Natural killer cell treated with Interleukin-12 subunit alpha and Interleukin-12 subunit beta and Interleukin-15 and Interleukin-18, amount 100 ng/mL, for 72 hours (primary cell): ENCODE results near the gene MBNL2. TPM values are rescaled to one million over a fixed set of nuclear protein-coding genes. Genes with fewer than 3 reads are reported as not detected.

Source experiments
- ATAC-seq, 2 donors: fragments of 150-1000 bp; cut with Tn5 transposase in 1 of 2; sonication (Bioruptor Pico), chemical (Tn5 transposase) in 1 of 2; 2 replicates each; pipeline ENCODE4 v1.10.0; 2021
- DNase-seq: peaks from one replicate; pipeline ENCODE4 v3.0.0; 2022; ENCODE audit warnings: low spot score
- H3K27ac Mint-ChIP-seq, 2 donors: 1 replicate in 1 of 2; 2 replicates in 1 of 2; pipeline ENCODE4 v1.8.0; 2022; ENCODE audit warnings: mixed read lengths in 2 of 2, mild to moderate bottlenecking in 1 of 2, moderate library complexity in 1 of 2
- H3K27me3 Mint-ChIP-seq, 2 donors: 1 replicate in 1 of 2; 2 replicates in 1 of 2; pipeline ENCODE4 v1.8.0; 2022; ENCODE audit warnings: mixed read lengths in 2 of 2
- H3K36me3 Mint-ChIP-seq: one replicate; pipeline ENCODE4 v1.8.0; 2022; ENCODE audit warnings: mixed read lengths
- H3K4me1 Mint-ChIP-seq, 2 donors: 1 replicate in 1 of 2; 2 replicates in 1 of 2; pipeline ENCODE4 v1.8.0; 2022; ENCODE audit warnings: low read depth in 2 of 2, mixed read lengths in 2 of 2, mild to moderate bottlenecking in 1 of 2
- H3K4me3 Mint-ChIP-seq: one replicate; pipeline ENCODE4 v1.8.0; 2022; ENCODE audit warnings: mixed read lengths
- H3K9me3 Mint-ChIP-seq: 2 replicates; pipeline ENCODE4 v1.8.0; 2022; ENCODE audit warnings: mixed read lengths
- total RNA-seq, 2 donors: library from RNA; stranded (reverse); gene quantifications; one replicate each; pipeline ENCODE4 v1.2.3, GENCODE V29; 2022

MBNL2 gene
- total RNA-seq, 2 donors from 2014 or later: 13.0 to 15.6 TPM

GRCh38 chr13:97285221-97285955 lies 63.3 kb downstream of the MBNL2 start:
- Mint-ChIP-seq H3K27ac (no peak overlapping the region), H3K36me3 (no peaks in the 10 kb centered on the region), H3K9me3 (no peaks in the 10 kb centered on the region), H3K4me3 (no peak overlapping the region), H3K4me1 (peaks cover 29 to 35% of the 10 kb centered on the region in 2 donors), H3K27me3 (no peaks in the 10 kb centered on the region)
- ATAC-seq: no peak
- no peak for DNase-seq

DNA sequence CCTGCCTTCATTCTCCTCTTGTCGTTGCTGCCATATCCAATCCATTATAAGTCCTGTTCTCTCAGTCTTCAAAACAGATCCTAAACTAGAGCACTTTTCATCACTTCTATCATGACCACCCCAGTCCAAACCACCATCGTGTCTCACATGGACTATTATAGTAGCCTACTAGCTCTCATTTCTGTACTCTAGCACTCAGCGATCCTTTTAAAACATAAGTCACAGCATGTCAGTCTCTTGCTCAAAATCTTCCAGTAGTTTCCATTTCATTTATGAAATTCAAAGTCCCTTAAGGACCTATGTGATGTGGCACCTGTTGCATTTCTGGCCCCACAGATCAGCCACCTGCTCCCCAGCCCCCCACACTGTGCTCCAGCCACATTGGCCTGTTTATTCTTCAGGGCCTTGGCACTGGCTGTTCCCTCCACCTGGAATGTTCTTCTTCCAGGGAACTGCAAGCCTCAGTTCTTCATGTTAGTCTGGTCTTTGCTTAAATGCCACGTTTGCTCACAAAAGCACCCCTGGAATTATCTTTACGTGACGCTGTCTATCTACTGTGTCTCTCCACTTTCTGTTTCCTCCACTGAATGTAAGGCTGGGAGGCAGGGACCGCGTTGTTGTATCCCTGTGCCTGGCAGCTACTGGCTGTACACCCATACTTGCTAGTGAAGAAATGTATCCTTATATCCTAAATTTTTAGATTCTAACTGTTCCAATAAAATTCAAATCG lies 64.3 kb downstream of the MBNL2 start:
- no peak for DNase-seq
- no peaks in the 10 kb centered on the region for H3K36me3 Mint-ChIP-seq
- H3K27ac Mint-ChIP-seq: no peak overlapping the region
- no peak for ATAC-seq
- H3K4me1 Mint-ChIP-seq: peaks cover 27 to 36% of the 10 kb centered on the region in 2 donors
- H3K27me3 Mint-ChIP-seq: no peaks in the 10 kb centered on the region
- no peak overlapping the region for H3K4me3 Mint-ChIP-seq
- no peaks in the 10 kb centered on the region for H3K9me3 Mint-ChIP-seq

DNA sequence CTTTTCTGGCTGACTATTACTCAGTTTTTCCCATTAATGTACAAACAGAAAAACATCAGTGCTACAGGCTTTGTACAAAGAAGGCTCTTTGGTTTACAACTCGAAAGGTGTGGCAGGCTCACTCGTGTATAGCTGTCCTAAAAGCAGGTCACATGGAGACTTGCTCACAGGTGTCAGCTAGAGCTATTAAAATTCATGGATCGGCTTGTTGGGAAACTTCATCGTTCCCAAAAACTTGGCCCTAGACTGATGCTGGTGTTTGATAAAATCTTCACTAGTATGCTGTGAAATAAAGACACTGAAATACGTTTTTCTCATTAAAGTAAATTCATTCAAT lies 64.9 kb downstream of the MBNL2 start:
- Mint-ChIP-seq H3K27ac (no peak overlapping the region), H3K4me3 (no peak overlapping the region)
- no peak for ATAC-seq

DNA sequence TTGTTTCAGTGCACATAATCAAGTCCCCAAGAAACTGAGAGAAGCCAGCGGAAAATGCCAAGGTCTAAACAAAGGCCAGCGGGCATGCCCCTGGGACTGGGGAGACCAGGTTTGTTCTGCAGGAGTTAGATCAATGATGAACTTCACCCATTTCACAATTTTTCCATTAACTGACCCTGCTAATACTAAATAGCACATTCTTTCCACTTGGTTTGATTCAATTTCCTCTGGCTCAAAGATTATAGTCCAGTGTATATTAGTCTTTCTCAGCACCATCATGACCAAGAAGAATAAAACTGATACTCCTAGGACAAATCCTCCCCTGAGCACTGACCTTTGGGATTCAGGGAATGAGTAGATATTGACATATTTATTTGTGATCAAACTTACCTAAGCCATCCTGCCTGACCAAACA lies 66.4 kb downstream of the MBNL2 start:
- Mint-ChIP-seq H3K4me3 (no peak overlapping the region), H3K36me3 (no peaks in the 10 kb centered on the region), H3K27me3 (no peaks in the 10 kb centered on the region), H3K4me1 (peaks cover 19 to 26% of the 10 kb centered on the region in 2 donors), H3K9me3 (no peaks in the 10 kb centered on the region), H3K27ac (no peak overlapping the region)
- no peak for DNase-seq
- no peak for ATAC-seq

More for the DNA sequence above, 64.9 kb downstream of the MBNL2 start:
- H3K27me3 Mint-ChIP-seq: no peaks in the 10 kb centered on the region
- DNase-seq: no peak
- H3K9me3 Mint-ChIP-seq: no peaks in the 10 kb centered on the region
- peaks cover 27 to 36% of the 10 kb centered on the region in 2 donors for H3K4me1 Mint-ChIP-seq
- H3K36me3 Mint-ChIP-seq: no peaks in the 10 kb centered on the region

DNA sequence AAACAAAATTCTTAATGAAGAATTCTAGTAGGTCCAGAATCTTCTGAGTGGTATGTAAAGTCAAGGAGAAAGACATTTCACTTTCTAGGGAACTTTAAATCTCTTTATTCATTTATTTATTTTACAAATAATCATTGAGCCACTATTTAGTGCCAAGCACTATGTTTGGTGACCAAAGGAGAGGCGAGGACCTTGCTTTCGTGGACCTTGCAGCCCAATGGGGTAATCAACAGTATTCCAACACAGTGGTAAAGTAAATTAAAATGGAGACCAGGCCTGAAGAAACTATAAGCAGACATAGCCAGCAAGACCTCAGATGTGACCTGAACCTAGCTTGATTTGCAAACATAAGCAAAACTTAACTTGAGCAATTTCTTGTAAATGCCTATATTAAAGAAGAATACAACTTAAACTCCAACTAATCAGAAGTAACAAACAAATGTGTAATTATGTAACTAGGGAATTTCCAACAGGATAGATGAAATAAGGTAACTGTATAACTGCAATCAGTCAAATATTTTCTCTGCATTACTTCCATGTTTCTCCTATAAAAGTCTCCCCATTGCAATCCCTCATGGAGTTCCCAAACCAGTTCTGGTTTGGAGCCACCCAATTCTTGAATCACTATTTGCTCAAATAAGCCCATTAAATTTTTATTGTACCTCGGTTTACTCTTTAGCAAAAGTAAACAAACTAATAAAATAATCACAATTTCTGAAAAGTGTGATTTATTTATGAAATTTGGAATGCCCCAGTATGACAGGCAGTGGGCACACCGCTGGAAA lies 67.6 kb downstream of the MBNL2 start:
- no peak for ATAC-seq
- H3K27ac Mint-ChIP-seq: peak overlapping the region in 1 of 2 donors; percentile 67
- H3K9me3 Mint-ChIP-seq: no peaks in the 10 kb centered on the region
- peaks cover 16 to 23% of the 10 kb centered on the region in 2 donors for H3K4me1 Mint-ChIP-seq
- no peak overlapping the region for H3K4me3 Mint-ChIP-seq
- H3K36me3 Mint-ChIP-seq: no peaks in the 10 kb centered on the region
- no peaks in the 10 kb centered on the region for H3K27me3 Mint-ChIP-seq
- DNase-seq: no peak

DNA sequence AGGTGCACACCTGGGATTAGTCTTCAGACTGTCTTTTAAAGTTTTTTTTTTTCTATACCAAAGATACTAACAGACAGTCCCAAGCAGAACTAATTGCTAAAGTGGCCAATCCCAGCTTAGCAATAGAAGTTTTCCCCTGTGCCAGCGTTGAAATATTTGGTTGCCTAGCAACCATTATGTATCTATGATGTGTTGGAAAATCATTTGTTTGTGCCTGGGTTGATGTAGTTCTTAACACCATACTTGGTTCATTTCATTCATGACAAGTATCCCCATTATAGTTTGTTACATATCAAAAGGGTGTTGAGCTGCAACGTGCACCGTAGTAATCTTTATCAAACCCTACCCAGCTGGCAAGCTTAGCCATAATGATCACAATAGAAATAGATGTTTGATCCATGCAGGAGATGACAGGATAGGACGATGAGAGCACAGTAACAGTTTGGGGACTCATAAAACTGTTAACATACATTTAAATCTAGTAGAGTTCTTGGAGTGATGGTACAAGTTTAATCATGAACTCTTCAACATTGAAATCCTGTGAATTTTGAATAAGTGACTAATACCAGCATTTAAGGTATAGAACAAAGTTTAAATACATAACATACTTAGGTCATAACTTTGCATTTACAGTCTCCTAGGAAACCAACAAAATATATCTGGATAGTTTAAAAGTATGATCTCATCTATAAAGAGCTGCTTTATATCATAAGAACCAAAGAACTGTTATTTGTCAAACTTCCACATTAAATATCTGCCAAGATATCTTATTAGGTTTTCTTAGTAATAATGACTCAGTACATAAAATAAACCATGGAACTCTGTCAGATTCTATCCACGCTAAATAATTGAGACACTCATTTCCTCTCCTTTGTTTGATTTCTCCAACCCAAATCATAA lies 73.4 kb downstream of the MBNL2 start:
- H3K27ac Mint-ChIP-seq: no peak overlapping the region
- ATAC-seq (no peak), DNase-seq (no peak)
- no peak overlapping the region for H3K4me3 Mint-ChIP-seq
- no peaks in the 10 kb centered on the region for H3K36me3 Mint-ChIP-seq
- no peaks in the 10 kb centered on the region for H3K9me3 Mint-ChIP-seq
- no peaks in the 10 kb centered on the region for H3K27me3 Mint-ChIP-seq
- peaks cover 20 to 27% of the 10 kb centered on the region in 2 donors for H3K4me1 Mint-ChIP-seq

GRCh38 chr13:97296740-97297139 lies 74.6 kb downstream of the MBNL2 start:
- DNase-seq (no peak), ATAC-seq (no peak)
- Mint-ChIP-seq H3K36me3 (no peaks in the 10 kb centered on the region), H3K27ac (no peak overlapping the region), H3K9me3 (no peaks in the 10 kb centered on the region), H3K4me1 (peaks cover 14 to 22% of the 10 kb centered on the region in 2 donors), H3K4me3 (no peak overlapping the region), H3K27me3 (no peaks in the 10 kb centered on the region)

DNA sequence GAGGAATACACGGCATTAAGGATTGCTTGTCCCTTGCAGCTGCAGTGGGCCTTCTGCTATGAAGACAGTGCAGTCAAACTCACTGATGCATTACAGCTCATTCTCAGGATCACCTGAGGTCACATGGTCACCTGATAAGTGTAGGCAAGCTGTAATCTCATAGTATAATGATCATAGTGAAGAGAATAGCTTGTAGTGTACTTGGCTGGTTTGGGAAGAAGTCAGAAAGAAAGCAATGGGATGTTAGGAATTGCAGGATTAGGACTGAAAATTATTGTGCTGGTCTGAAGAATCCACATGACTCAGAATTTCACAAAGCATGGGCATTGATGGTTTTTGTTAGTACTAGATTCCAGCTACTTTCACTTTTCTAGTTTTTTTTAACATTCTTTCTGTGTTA lies 76.7 kb downstream of the MBNL2 start:
- DNase-seq (no peak), ATAC-seq (no peak)
- H3K36me3 Mint-ChIP-seq: no peaks in the 10 kb centered on the region
- H3K27ac Mint-ChIP-seq: no peak overlapping the region
- no peak overlapping the region for H3K4me3 Mint-ChIP-seq
- no peaks in the 10 kb centered on the region for H3K9me3 Mint-ChIP-seq
- H3K27me3 Mint-ChIP-seq: no peaks in the 10 kb centered on the region
- H3K4me1 Mint-ChIP-seq: peaks cover 14 to 22% of the 10 kb centered on the region in 2 donors

DNA sequence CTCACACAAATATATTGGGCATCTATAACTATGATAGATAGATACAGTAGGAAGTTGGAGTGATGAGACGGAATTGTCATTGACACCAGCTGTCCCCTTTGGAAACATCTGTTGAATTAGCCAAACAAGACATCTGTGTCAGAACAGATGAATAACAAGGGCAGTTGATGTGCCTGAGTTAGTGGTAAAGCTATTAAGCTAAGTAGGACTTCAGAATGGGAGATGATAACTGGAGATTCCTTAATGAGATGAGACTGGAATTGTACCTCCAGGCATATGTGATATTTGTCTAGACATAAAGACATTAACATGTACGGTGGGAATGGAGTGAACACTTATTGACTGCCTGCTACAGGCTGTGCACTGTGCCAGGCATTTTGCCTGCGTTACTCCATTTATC lies 78.7 kb downstream of the MBNL2 start:
- peaks cover 14 to 19% of the 10 kb centered on the region in 2 donors for H3K4me1 Mint-ChIP-seq
- H3K9me3 Mint-ChIP-seq: no peaks in the 10 kb centered on the region
- no peaks in the 10 kb centered on the region for H3K36me3 Mint-ChIP-seq
- no peak overlapping the region for H3K4me3 Mint-ChIP-seq
- no peaks in the 10 kb centered on the region for H3K27me3 Mint-ChIP-seq
- no peak overlapping the region for H3K27ac Mint-ChIP-seq
- DNase-seq (no peak), ATAC-seq (no peak)

DNA sequence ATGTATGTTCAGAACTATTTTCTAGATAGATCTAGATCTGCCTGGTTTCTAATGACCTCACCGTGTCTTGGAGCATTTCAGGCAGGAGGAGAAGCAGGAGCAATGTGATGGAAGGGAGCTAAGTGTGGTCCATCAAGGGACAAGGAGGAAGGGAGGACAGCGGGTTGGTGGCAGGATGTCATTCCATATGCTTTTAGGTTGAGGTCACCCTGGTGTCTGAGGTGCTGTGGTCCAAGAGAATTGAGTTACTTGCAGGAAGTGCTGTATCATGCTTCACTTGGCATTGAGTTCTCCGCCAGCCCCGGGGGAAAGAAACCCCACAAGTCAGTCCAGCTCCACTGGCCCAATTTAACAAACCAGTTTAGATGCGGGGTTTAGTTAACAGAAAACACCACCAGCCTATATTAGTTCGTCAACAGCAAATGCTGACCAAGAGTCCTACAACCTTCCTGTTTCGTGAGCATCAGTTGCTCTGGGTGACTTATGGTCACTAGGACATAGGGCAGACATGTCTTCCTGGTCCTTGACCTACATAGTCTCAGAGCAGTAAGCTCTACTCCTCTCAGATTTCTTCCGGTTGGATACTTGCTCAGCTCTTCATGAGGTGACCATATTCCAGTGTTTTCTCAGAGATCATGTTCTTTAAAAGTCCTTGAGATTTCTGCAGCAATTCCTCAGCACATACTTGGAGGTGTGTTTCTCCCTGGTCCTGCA lies 79.4 kb downstream of the MBNL2 start:
- Mint-ChIP-seq H3K27me3 (no peaks in the 10 kb centered on the region), H3K4me3 (no peak overlapping the region), H3K27ac (no peak overlapping the region), H3K4me1 (peaks cover 20 to 23% of the 10 kb centered on the region in 2 donors), H3K9me3 (no peaks in the 10 kb centered on the region), H3K36me3 (no peaks in the 10 kb centered on the region)
- no peak for ATAC-seq
- DNase-seq: no peak

GRCh38 chr13:97302611-97303010 lies 80.5 kb downstream of the MBNL2 start:
- ATAC-seq (no peak), DNase-seq (no peak)
- H3K27ac Mint-ChIP-seq: no peak overlapping the region
- peaks cover 15 to 16% of the 10 kb centered on the region in 2 donors for H3K4me1 Mint-ChIP-seq
- H3K36me3 Mint-ChIP-seq: no peaks in the 10 kb centered on the region
- no peaks in the 10 kb centered on the region for H3K9me3 Mint-ChIP-seq
- no peak overlapping the region for H3K4me3 Mint-ChIP-seq
- no peaks in the 10 kb centered on the region for H3K27me3 Mint-ChIP-seq

- ATAC-seq: no peak
- no peaks in the 10 kb centered on the region for H3K36me3 Mint-ChIP-seq
- H3K9me3 Mint-ChIP-seq: no peaks in the 10 kb centered on the region
- DNase-seq: no peak
- H3K27ac Mint-ChIP-seq: no peak overlapping the region
- H3K27me3 Mint-ChIP-seq: no peaks in the 10 kb centered on the region
- H3K4me1 Mint-ChIP-seq: peaks cover 7 to 19% of the 10 kb centered on the region in 2 donors
- H3K4me3 Mint-ChIP-seq: no peak overlapping the region
These were observed 84.0 kb downstream of the MBNL2 start for GRCh38 chr13:97306106-97306505.

DNA sequence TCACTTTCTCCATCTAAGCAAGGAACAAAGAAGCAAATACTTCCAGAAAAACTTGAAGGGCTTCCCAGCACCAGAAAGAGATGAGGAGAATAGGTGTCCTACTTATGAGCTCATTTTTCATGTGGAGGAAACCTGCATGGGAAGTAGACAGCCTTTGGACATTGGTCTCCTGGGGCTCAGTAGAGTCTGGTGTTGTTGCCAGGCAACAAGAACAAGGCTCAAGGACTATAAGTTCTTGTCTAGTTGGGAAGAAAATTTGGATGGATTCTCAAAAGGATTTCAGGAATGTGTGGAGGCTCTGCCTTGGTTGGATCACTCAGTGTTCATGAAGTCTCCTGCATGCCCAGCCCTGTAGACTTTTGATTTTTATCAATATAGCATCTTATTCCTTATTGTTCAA lies 84.5 kb downstream of the MBNL2 start:
- Mint-ChIP-seq H3K36me3 (no peaks in the 10 kb centered on the region), H3K27me3 (no peaks in the 10 kb centered on the region), H3K4me1 (peaks cover 7 to 19% of the 10 kb centered on the region in 2 donors), H3K9me3 (no peaks in the 10 kb centered on the region), H3K27ac (no peak overlapping the region), H3K4me3 (no peak overlapping the region)
- ATAC-seq (no peak), DNase-seq (no peak)
